Ectodermal cell (in vitro differentiated cells): ENCODE data around the gene LRIT2.
A peak's percentile ranks its signal among the peaks of the same experiment; 100 is the strongest.

ENCODE experiments used
- H3K27ac ChIP-seq: 2 replicates; pipeline ENCODE4 v1.7.0; 2013; ENCODE audit warnings: mild to moderate bottlenecking, low read depth, low read length; ENCODE audit not compliant: insufficient read depth, poor library complexity, severe bottlenecking
- H3K27me3 ChIP-seq: 2 replicates; pipeline ENCODE4 v1.7.0; 2013; ENCODE audit warnings: mild to moderate bottlenecking, low read length; ENCODE audit not compliant: insufficient read depth, control insufficient read depth, poor library complexity, severe bottlenecking
- H3K36me3 ChIP-seq: one replicate; pipeline ENCODE4 v1.7.0; 2013; ENCODE audit warnings: low read length; ENCODE audit not compliant: control insufficient read depth, insufficient read depth
- H3K4me1 ChIP-seq: one replicate; pipeline ENCODE4 v1.7.0; 2013; ENCODE audit warnings: low read length; ENCODE audit not compliant: control insufficient read depth, insufficient read depth
- H3K4me3 ChIP-seq: 2 replicates; pipeline ENCODE4 v1.7.0; 2013; ENCODE audit warnings: low read depth, low read length, control low read depth; ENCODE audit not compliant: insufficient read depth
- H3K9me3 ChIP-seq: 2 replicates; pipeline ENCODE4 v1.7.0; 2013; ENCODE audit warnings: mild to moderate bottlenecking, low read length, moderate library complexity; ENCODE audit not compliant: control insufficient read depth
- WGBS, 2 experiments: methylation state at CpG; one replicate each; pipeline ENCODE4 v1.1.7; 2013; ENCODE audit warnings: missing lambda C conversion rate in 2 of 2; 5-methylcytosine and 5-hydroxymethylcytosine counted together

LRIT2 gene

DNA sequence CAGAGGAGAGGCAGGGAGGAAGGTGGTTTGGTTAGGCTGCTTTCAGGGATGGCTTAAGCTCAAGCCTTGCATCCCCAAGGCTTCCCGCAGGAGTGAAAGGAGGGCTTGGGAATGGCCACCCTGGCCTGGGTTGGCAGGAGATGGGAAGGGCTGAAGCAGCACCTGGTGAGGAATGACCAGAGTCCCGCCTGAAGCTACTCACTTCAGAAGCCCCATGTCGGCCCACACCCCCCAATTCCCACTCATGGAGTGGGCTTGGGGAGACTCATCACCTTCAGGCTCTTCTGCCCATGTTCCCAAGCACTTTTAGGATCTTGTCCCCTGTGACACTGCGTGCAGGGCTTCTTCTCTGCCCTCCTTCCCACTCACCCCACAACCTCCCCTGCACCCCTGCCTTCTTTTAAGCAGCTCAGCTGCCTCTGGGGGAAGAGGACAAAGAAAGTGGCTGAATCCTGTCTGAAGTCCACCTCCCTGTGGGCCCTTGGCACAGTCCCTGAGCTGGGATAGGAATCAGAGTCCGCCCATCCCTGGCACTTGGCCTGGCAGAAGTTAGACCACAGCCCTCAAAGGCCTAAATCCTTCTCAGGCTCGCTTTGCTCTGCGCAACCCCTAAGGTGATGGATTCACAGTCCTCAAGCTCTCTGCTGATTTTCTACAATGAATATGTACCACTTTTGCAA, 36.0 kb upstream of the LRIT2 start:
- 82% methylated on average over 7 of the region's 7 CpGs for WGBS, 2 experiments
- no peak overlapping the region for H3K27ac ChIP-seq
- no peak overlapping the region for H3K4me3 ChIP-seq
- H3K36me3 ChIP-seq: no peaks in the 10 kb centered on the region
- peaks cover 7% of the 10 kb centered on the region for H3K27me3 ChIP-seq
- H3K9me3 ChIP-seq: no peaks in the 10 kb centered on the region
- no peaks in the 10 kb centered on the region for H3K4me1 ChIP-seq

DNA sequence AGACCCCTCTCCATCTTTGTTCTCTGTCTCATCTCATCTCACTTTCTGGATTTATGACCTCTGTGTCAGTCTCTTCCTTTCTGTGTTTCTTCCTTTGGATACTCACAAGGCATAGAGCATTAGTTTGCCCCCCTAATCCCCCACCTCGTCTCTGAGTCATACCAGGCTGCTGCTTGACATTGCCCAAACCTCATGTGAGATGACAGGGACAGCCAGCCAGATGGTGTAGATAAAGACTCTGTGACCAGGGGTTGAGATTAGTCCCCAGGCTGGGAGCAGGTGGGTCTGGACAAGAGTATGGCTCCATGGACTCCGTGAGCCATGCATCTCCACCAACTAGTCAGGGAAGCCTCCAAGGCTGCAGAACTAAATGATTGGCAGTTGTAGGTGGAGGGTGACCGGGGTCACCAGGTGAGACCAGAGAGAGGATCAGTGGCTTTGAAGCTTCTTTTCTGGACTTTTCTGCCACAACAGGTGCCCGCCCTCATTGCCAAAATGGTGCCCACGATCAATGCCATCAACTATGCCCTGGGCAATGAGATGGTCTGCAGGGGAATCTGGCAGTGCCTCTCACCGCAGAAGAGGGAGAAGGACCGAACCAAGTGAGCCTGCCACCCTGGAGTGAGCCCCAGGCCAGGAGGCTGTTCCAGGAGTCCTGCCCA, 32.8 kb upstream of the LRIT2 start:
- no peak overlapping the region for H3K27ac ChIP-seq
- no peaks in the 10 kb centered on the region for H3K4me1 ChIP-seq
- no peaks in the 10 kb centered on the region for H3K36me3 ChIP-seq
- no peak overlapping the region for H3K4me3 ChIP-seq
- H3K9me3 ChIP-seq: no peaks in the 10 kb centered on the region
- WGBS, 2 experiments: 91 to 95% methylated on average over 7 of the region's 7 CpGs
- H3K27me3 ChIP-seq: no peaks in the 10 kb centered on the region

DNA sequence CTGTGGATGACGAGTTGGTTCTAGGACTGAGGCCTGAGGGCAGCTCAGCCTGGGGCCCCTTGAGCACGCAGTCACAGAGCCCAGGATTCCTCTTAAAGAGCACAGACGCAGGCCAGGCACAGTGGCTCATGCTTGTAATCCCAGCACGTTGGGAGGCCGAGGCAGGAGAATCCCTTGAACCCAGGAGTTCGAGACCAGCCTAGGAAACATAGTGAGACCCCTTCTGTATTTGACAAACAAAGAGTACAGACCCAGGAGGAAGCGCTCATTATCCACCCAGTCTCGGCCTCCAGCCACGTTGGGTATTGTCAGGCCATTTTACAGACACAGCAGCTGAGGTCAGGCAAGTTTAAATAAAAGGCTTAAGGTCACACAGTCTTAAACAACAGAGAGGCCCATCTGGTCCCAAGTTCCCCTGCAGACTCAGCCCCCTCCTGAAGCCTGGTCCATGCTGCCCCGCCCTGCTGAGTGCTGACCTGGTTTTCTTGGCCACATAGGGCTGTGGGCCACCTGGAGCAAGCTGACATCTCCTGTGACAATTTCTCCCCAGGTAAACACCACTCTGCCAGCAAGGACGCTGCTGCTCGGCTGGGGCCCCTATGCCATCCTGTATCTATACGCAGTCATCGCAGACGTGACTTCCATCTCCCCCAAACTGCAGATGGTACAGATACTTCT, 32.1 kb upstream of the LRIT2 start:
- Histone ChIP-seq H3K9me3 (no peaks in the 10 kb centered on the region), H3K27ac (no peak overlapping the region), H3K4me3 (no peak overlapping the region), H3K4me1 (no peaks in the 10 kb centered on the region), H3K36me3 (no peaks in the 10 kb centered on the region), H3K27me3 (no peaks in the 10 kb centered on the region)
- 84 to 85% methylated on average over 15 of the region's 15 CpGs for WGBS, 2 experiments

DNA sequence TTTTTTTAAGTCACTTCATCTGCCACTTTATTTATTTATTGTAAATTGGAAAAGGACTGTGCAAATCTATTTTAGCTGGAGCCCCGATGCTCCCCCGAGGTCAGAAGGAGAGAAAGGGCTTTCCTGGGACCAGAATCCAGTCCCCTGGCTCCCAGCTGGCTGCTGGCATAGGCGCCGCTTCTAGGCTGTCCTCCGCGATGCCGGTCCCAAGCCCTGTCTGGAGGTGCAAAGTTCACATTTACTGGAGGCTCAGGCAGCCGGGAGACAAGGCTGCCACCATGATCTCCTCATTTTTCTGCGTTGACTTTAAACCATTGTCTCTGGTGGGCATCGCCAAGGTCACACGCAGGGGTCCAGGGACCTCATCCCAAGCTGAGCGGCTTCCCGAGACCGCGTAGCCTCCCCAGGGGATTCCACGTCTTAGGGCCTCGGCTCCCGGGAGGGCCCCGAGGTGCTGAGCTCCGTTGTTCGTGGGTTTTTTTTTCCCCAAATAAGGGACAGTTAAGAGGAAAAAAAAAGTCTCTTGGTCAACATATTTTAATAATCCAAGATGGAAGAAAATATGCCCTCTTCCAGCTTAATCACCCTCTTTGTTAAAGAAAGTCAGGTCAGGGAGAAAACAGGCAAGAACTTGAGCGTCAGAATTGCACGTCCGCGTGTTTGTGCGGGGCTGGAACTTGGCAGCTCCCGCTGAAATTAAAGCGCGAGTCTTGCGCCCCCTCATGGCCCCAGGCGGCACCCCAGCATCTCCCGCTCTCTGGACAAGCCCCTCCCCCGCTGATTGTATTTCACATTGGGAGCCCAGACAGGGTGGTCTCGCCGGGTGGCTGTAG, 31.4 kb upstream of the LRIT2 start:
- 62% methylated on average over 35 of the region's 35 CpGs for WGBS, 2 experiments
- Histone ChIP-seq H3K27ac (no peak overlapping the region), H3K4me3 (no peak overlapping the region), H3K4me1 (no peaks in the 10 kb centered on the region), H3K9me3 (no peaks in the 10 kb centered on the region), H3K36me3 (no peaks in the 10 kb centered on the region), H3K27me3 (no peaks in the 10 kb centered on the region)

DNA sequence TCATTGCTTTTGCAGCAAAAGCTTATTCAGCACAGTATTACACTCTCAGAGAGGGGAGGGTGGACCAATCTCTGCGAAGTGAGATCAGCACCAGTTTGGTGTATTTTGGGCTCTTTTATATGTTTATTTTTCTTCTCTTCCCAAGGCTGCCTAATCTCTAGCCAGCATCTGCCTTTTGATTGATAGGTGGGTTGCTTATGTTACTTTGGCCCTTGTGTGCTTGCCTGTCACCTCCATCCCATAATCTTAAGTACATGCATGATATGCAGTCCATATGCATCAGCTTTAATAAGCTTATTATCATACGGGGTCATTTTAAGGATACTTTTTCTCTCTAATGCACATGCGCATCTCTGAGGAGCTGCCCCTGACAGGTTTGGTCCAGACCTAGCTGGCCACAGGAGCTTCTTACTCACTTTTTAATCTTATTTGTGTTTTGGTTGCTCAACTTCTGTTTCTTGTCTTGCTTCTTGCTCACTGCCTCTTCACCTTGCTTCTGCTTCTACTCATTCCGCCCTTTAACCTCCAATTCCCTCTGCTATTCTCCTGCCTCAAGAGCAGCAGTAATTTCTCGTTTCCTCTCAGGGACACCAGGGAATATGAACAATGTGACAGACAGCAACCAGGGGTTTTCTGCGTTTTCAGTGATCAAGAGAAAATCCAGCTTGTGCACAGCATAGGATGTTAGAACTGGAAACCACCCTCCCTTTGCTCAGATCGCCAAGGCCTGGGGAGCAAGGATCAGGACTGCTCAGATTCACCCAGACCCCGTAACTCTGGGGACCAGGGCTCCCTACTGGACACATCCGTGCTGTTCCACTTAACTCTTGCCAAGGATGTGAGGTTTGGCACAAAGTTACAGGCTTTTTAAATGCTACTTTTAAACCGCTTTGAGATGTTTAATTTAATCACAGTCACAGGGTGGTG, 29.5 kb upstream of the LRIT2 start:
- WGBS, 2 experiments: 89 to 90% methylated on average over 10 of the region's 10 CpGs
- Histone ChIP-seq H3K9me3 (no peaks in the 10 kb centered on the region), H3K4me3 (no peak overlapping the region), H3K4me1 (no peaks in the 10 kb centered on the region), H3K27me3 (no peaks in the 10 kb centered on the region), H3K27ac (no peak overlapping the region), H3K36me3 (no peaks in the 10 kb centered on the region)

DNA sequence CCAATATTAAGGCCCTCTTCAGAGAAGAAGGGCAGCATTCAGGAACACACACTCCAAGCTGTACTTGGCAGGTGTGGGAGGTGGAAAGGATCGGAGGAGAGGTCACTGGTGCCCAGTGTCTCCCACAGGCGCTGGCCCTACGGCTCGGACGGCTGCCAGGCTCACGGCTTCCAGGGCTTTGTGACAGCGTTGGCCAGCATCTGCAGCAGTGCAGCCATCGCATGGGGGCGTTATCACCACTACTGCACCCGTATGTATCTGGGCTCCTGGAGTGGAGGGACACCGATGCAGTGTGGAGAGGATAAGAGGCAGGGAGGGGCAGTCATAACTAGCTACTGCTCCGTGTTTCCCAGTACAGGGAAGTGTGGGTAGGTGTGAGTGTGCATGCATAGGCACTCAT, 23.4 kb upstream of the LRIT2 start:
- Histone ChIP-seq H3K27ac (no peak overlapping the region), H3K36me3 (no peaks in the 10 kb centered on the region), H3K27me3 (no peaks in the 10 kb centered on the region), H3K4me3 (no peak overlapping the region), H3K4me1 (peaks cover 15% of the 10 kb centered on the region), H3K9me3 (no peaks in the 10 kb centered on the region)
- 90 to 95% methylated on average over 12 of the region's 12 CpGs for WGBS, 2 experiments

DNA sequence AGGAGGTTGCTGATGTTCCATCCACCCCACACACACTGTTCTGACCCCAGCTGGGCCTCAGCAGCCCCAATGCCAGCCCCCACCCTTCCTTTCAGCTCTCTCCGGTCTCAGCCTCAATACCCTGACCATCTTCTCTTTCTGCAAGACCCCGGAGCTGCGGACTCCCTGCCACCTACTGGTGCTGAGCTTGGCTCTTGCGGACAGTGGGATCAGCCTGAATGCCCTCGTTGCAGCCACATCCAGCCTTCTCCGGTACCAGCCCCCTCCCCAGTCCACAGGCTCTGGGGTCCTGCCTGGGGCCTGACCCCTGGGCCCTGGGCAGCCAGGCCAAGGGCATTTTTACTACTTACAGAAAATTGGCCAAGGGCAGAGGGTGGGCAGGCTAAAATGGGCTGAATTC, 22.2 kb upstream of the LRIT2 start:
- Histone ChIP-seq H3K4me3 (no peak overlapping the region), H3K9me3 (no peaks in the 10 kb centered on the region), H3K36me3 (no peaks in the 10 kb centered on the region), H3K27ac (no peak overlapping the region), H3K4me1 (peaks cover 15% of the 10 kb centered on the region), H3K27me3 (no peaks in the 10 kb centered on the region)
- 86 to 89% methylated on average over 6 of the region's 6 CpGs for whole genome bisulfite sequencing, 2 experiments

DNA sequence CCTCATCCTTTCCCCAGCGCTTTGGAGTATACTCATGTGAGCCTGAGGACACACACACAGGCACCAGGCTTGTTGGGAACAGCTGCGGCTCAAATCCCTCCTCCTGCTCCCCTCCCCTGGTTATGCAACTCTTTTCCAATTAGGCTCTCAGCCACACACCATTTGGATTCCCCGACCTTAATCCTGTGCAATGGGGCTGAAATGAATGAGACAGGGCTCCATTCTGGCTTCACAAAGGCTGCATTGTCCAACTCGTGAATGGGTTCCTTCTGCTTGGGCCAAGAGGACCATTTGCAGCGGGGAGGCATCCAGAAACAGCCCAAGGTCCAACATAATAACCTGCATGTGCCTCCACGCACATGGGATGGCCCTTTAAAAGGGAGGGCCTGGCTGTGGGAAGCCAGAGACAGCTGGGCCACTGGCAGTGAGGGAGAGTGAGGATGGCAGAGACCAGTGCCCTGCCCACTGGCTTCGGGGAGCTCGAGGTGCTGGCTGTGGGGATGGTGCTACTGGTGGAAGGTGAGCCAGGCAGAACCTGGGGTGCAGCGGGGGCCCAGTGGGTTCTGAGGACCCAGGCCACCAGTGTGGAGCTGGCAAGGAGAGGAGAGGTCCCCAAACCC, 19.4 kb upstream of the LRIT2 start, which contains the start of gene RGR:
Gene RGR, plus strand, starts transcription at position 403 of the 620 bp plus-strand sequence. Its CDS starts 38 bp downstream, at position 441.
- peaks cover 15% of the 10 kb centered on the region for H3K4me1 ChIP-seq
- peak within 1 kb of the TSS; percentile 8 for H3K27ac ChIP-seq
- no peaks in the 10 kb centered on the region for H3K36me3 ChIP-seq
- no peak within 1 kb of the TSS for H3K4me3 ChIP-seq
- no peaks in the 10 kb centered on the region for H3K9me3 ChIP-seq
- 65 to 67% methylated on average over 9 of the region's 9 CpGs for WGBS, 2 experiments
- no peaks in the 10 kb centered on the region for H3K27me3 ChIP-seq

DNA sequence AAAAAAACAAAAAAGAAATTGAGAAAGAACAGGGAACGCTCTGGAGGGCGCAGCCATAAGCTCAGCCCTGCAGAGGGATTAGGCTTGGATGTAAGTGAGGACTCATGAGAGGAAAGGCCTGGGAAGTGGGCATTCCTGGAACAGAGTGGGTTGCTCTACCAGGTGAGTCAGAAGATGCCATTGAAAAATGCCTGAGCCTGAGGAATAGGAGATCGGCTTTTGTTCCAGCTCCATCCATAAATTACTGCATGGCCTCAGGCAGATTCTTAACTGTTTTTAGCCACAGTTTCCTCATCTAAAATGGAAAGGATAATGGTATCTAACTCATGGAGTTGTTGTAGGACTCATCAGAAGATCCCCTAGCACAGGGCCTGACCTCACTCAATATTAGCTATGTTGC, 18.4 kb upstream of the LRIT2 start:
- no peak overlapping the region for H3K27ac ChIP-seq
- H3K27me3 ChIP-seq: no peaks in the 10 kb centered on the region
- no peaks in the 10 kb centered on the region for H3K9me3 ChIP-seq
- 91 to 94% methylated on average over 3 of the region's 3 CpGs for WGBS, 2 experiments
- no peak overlapping the region for H3K4me3 ChIP-seq
- peaks cover 15% of the 10 kb centered on the region for H3K4me1 ChIP-seq
- H3K36me3 ChIP-seq: no peaks in the 10 kb centered on the region
